Astrocyte of the spinal cord (primary cell): Measurements from ENCODE around the gene RSPH9.

ENCODE experiments used
- DNase-seq: peaks from one replicate; pipeline ENCODE4 v3.0.0; 2011; ENCODE audit warnings: low read depth, low spot score
- H3K4me3 ChIP-seq: 2 replicates; pipeline ENCODE4 v1.5.1; 2011; ENCODE audit warnings: low read depth, mild to moderate bottlenecking, low read length, moderate library complexity
- in situ Hi-C: cut with HindIII; loops from 2 replicates; pipeline ENCODE4 v1.10.0; 2017; ENCODE audit warnings: low sequenced_read_pairs
- TF ChIP-seq, protein P1 (sequence below): IDR thresholded peaks from 2 replicates; pipeline ENCODE4 v1.5.1; 2012; ENCODE audit warnings: low read depth, mild to moderate bottlenecking, low read length, inconsistent platforms

Gene RSPH9

DNA sequence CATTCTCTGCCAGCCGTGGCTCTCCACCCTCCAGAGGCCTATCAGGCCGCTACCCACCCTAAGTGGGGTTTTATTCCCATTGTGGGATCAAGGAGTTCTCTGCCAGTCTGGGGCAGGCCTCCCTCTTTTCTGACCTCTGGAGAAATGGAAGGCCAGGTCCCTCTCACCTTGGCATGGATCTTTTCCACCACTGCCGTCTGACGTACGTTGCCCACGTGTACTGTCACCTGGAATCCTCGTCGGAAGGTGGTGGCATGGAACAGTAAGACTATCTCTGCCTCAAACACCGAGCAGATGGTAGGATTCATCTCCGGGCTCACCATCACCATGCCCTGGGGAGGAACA lies 23.0 kb upstream of the RSPH9 start:
- in situ Hi-C loops = no loop called here
- no peak for DNase-seq
- no peak overlapping the region for H3K4me3 ChIP-seq
- TF ChIP-seq, protein P1, sequence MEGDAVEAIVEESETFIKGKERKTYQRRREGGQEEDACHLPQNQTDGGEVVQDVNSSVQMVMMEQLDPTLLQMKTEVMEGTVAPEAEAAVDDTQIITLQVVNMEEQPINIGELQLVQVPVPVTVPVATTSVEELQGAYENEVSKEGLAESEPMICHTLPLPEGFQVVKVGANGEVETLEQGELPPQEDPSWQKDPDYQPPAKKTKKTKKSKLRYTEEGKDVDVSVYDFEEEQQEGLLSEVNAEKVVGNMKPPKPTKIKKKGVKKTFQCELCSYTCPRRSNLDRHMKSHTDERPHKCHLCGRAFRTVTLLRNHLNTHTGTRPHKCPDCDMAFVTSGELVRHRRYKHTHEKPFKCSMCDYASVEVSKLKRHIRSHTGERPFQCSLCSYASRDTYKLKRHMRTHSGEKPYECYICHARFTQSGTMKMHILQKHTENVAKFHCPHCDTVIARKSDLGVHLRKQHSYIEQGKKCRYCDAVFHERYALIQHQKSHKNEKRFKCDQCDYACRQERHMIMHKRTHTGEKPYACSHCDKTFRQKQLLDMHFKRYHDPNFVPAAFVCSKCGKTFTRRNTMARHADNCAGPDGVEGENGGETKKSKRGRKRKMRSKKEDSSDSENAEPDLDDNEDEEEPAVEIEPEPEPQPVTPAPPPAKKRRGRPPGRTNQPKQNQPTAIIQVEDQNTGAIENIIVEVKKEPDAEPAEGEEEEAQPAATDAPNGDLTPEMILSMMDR = no peak

DNA sequence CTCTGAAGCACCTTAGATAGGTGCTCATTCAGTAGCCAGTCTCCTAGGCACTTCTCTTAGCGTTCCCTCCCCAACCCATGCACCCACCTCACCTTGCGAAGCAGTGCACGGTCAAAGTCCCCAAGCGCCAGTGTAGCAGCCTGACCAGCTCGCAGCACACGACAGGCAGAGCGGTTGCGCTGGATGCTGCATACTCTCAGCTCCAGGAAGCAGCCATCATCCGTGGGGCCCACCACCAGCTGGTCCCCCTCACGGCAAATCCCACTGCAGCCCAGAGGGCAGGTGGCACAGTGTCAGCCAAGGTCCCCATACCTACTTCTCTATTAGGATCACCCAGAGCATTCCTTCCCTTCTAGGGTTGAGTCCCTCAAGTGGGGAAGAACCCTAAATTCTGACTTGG lies 22.3 kb upstream of the RSPH9 start:
- TF ChIP-seq, protein P1 = no peak
- in situ Hi-C loops = no loop called here
- DNase-seq = no peak
- no peak overlapping the region for H3K4me3 ChIP-seq

DNA sequence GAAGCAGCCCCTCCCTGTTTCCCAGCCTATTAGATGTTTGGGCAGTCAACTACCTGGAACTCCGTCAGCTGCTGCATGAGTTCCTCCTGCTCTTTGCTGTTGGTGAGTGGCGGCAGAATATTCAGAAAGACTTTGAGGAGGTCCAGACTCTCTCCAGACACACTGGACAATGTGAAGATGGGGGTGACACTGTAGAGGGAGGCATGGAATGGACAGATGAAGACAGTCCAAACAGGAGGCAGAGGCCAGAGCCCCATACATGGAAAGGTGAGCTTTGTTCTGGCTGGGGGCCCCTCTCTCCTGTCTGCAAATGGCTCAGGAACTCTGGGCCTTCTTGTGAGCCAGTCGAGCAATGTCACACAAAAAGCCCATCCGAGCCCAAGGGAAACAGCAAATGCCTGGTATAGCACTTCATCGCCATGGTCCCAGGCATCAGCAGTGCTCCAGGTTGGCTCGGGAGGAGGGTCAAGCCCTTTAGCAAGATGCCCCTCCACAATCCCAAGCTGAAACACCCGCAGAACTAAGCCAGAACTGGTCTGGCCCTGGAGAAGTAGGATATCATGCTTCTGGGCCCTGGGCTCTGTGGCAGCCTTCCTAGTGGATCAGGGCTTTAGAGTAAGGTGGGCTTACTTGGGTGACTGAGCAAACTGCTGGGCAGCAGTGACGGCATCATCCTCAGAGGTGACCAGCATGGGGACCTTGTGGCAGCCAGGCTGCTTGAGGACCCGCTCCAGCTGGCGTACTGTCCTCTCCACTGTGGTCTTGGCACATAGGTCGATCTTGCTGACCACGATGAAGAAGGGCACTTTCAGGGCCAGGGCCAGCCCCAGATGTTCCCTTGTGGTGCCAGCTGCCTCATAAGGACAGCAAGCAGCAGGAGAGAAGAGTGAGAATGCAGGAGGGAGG lies 20.7 kb upstream of the RSPH9 start:
- no peak overlapping the region for H3K4me3 ChIP-seq
- no peak for DNase-seq
- in situ Hi-C loops = no loop called here
- TF ChIP-seq, protein P1 = no peak

DNA sequence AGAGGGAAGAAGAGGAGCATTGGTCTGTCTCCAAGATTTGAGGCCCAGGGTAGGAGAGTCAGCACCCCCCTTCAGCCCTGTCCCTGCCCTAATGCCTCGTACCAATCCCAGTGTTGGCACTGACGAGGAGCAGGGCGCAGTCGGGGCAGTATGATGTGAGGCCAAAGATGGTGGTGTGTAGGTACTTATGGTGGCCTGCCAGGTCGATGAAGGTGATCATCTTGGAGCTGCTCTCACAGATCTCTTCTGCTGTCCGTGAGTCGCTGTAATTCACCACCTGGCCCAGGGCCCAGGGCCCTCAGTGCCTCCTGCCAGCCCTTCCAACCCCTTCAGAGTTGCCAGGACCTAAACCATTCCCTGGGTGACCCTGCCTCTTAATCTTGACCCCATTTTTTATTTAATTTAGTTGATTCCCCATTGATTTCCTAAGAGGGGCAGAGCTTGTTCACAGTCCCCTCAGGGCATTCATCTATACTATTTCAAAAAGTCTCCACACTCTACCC lies 20.0 kb upstream of the RSPH9 start:
- DNase-seq = no peak
- TF ChIP-seq, protein P1 = no peak
- H3K4me3 ChIP-seq = no peak overlapping the region
- in situ Hi-C loops = no loop called here

DNA sequence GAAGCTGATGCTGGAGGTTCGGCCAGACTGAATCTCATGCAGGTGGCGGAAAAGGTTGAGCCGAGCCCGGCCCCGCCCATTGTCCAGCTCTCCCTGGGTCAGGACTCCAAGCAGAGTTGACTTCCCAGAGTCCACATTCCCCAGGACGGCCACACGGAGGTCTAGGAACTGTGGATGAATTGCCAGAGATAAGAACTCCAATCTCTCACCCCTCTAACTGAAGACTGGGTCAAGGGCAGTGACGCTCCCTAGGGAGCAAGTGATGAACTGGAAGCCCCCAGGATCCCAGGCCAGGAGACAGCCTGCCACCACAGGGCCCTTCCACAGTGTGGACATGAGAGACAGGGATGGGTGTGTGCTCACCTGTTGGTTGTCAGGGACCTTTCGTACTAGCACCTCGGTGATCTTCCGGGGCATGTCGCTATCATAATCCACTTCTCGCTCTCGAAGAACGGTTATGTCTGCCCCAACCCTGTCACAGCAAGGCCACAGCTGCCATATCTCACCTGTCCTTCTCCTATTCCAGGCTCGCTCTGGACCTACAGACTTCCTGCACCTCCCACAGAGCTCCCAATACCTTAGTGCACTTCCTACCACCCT lies 19.3 kb upstream of the RSPH9 start:
- no peak overlapping the region for H3K4me3 ChIP-seq
- no peak for DNase-seq
- in situ Hi-C loops = no loop called here
- TF ChIP-seq, protein P1 = no peak

DNA sequence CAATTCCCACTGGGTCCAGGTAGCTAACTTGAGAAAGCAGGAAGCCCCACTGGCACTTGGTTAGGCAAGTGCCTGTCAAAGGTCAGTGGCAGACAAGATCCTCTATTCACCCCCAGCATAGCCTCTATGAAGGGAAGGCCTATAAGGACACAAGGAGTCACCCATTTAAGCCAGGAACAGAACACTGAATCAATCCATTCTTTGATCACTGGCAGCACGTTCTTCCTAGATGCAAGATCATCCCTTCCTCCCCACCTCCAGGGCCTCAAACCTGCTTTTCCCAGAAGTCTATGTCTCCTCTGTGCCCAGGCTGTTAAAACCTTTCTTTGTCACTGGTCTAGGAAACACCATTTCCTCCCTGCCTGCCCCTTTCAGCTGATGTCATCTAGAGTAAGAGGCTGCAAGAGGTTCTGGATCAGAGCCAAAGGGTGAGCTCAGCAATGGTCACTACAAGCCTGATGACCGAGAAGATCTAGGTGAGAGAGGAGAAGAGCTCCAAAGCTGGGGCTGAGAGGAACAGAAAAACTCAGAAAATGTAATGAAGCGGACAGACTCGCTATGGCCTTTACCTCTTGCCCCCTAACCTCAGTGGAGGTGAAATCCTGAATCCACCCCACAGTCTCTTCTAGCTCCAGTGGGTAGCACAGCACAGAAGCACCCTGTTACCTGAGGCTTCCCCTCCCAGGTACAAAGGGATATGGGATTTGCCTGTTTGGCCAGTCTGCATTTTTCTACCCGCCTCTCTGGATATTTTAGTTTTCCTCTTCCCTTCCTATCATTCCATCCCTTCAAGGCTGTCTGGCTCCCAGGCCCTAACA lies 17.6 kb upstream of the RSPH9 start:
- in situ Hi-C loops = no loop called here
- TF ChIP-seq, protein P1 = no peak
- peak; percentile 96 for DNase-seq
- peak overlapping the region; percentile 30 for H3K4me3 ChIP-seq
